HG03432 (cell line): ENCODE data around the gene TIAM1.

Source experiments
- ATAC-seq: cut with Tn5 transposase; IDR thresholded peaks from one replicate; pipeline ENCODE4 v1.9.1; 2021; ENCODE audit warnings: mild to moderate bottlenecking, moderate library complexity; ENCODE audit not compliant: unreplicated experiment

Gene TIAM1

DNA sequence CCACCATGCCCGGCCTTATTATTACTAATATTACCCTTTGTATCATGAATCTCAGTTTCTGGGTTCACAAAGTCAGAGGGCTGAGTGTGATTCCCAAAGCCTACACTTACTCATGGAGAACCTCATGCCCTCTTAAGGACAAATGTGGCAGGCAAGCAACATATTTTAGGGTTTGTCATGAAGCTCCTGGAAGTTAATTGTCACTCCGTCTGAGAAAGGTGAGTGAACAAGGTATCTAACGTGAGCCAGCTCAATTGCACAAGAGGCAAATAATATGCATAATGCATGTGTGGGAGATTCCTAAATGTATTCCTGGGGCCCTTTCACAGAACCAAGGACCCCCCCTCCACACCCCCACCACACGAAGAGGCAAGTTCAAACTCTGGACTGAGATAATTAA is 10.1 kb upstream of the TIAM1 start:
- no peak for ATAC-seq

DNA sequence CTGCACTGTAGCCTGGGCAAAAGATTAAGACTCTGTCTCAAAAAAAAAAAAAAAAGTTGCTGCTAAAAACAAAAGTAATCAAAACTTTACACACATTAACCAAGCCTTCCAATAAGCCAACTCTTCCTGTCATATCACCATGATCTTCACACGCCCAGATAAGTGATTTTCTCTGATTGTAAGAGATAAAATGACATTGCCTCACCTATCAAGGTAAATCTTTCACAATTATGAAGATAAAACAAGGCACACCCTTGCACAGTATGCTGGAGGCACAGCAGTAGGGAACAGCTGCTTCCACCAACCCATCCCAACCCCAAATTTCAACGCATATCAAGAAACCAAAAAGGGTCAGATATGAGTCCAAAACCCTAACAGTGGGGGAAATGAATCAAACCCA is 8.8 kb upstream of the TIAM1 start:
- ATAC-seq, result no peak

DNA sequence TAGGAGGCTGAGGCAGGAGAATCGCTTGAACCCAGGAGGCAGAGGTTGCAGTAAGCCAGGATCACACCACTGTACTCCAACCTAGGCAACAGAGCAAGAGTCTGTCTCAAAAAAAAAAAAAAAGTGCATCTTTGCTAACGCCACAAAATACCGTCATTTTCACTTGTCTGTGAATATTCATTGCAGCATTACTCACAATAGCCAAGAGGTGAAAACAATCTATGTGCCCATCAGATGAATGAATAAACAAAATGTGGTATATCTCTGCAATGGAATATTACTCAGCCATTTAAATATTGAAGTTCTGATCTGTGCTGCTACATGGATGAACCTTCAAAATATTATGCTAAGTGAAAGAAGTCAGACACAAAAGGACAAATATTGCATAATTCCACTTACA is 7.9 kb upstream of the TIAM1 start:
- ATAC-seq, result no peak

DNA sequence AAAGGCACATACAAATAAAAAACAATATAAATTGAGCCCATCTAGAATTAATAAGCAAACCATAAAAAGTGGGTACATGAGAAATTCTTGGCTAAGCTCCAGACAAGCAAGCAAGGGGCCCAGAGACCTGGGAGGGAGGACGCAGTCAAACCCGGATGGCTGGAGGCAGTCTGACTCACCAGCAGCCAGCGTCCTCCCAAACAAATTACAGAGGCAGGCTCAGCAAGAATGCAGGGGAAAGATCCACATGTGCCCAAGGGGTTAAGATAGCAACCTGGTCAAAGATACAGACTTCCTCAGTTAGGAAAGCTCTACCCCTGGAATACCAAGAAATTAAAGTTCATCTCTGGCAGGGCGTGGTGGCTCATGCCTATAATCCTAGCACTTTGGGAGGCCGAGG is 7.4 kb upstream of the TIAM1 start:
- ATAC-seq, result no peak

GRCh38 chr21:31349208-31349607 is 5.1 kb upstream of the TIAM1 start:
- ATAC-seq, result no peak

GRCh38 chr21:31348188-31348587 is 4.1 kb upstream of the TIAM1 start:
- ATAC-seq, result no peak

DNA sequence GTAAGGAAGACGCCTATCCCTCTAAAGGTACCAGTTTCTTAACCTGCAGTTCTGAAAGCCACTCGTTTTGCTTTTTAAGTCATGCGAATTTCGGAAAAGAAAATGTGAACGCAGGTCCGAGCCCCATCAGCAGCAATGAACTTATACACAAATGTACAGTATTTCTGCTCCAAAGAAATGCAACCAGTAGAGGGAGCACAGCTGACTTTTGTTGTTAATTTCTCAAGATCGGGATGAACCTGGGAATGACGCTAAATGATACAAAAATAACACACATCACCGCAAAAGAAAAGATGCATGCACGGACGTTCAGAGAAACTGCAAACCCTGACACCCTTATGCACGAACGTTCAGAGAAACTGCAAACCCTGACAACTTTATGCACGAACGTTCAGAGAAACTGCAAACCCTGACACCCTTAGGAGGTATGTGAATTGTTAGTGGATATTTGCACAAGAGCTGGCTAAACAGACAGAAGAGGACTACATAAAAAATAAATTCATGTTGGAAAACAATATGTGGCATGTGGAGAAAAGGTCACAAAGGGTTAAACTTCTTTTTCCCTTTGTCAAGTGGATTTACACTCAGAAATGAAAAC is 3.5 kb upstream of the TIAM1 start:
- no peak for ATAC-seq

DNA sequence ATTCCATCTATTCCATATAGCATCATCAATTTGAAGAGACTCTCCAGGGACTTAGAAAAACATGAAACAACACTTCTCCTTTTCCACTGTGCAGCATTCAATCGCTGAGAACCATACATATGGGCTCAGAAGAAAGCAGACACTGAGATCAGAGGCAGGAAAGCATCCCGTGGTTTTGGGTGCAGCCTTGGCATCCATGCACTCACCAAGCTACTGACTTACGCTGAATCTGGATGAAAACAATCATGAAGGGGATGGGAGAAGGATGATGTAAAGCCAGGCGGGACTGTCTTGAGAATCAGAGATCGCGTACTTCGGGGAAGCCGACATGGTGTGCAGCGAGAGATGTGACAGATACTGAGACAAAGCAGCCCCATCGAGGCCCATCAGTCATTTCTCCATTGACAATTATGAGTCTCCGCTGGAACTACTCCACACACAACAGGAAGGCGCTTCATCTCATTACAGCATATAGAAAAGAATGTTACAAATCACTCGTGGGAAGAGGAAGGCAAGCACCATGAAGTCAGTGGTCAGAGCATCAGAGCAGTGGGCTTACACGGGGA is 2.3 kb upstream of the TIAM1 start:
- ATAC-seq, result no peak

DNA sequence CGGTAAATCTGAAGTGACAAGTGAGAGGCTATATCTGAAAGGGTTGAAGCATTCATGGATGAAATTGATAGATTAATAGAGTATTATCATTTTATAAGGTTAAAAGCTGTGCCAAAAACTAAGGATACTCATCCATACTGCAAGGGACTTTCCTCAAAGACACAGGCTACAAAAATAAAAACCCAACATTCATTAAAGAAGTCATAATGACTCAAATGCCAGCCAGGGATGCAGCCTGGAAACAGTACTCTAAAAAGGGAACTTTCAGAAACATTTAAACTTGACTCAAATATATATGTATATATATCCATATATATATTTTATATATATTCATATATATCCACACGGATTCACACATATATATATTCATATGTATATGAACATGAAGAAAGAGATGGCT is 1.1 kb upstream of the TIAM1 start:
- ATAC-seq, result no peak

GRCh38 chr21:31343030-31343510 is 991 bp downstream of the TIAM1 start:
- ATAC-seq, result no peak

DNA sequence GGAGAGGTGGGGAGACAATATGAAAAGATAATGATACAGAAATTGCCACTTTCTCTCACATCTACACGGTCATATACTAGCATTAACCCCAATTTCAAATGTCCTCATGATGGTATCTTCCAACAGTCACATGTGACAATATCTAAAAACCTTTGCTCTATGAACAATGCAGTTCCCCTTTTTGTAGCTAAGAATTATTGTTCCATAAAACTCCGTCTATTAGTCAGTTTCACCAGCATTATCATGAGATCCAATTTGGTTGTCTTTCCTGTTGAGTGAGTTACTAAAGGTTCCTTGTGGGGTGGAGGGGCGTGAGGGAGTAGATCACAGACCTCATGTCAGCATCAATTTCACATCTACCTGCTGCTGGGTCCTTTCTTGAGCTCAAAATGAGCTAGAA is 1.7 kb downstream of the TIAM1 start:
- no peak for ATAC-seq

DNA sequence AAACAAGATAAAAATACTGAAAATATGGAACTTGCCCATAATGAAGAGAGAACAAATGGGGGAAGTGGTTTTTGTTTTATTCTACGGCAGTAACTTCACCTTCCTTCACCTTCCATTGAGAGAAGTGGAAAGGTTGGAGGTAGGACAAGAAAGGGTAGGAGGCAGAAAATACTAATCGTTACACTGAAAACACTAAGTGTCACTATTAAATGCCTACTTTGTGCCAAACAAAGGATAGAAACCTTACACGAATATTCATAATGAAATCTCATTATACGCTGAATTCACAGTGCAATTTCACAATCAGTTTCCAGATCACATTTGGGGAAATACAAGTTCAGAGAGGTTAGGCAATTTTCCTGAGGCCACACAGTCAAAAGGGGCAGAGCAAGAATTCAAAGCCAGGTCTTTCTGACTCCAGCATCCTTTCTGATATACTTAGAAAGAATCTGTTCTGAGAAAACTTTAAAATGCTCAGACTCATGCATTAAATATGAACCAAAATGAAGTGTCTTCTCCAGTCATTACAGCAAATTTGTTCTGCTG is 3.0 kb downstream of the TIAM1 start:
- no peak for ATAC-seq

GRCh38 chr21:31340514-31340913 is 3.5 kb downstream of the TIAM1 start:
- no peak for ATAC-seq

DNA sequence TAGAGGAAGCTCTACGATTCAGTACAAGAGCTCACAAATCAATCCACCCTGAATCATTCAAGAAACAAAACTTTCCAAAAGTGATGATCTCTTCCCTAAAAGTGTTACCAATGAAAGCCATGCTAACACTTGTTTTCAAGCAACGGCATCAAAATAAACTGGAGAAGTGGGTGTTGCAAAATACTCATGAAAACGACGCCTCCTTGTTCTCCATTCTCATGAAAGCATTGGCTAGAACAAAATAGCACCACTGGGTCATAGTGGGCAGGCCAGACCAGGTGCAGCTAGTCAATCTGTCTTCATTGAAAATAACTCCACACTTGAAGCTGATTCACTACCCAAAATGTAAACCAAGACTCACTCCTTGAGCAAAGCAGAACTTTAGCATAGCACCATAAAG is 4.3 kb downstream of the TIAM1 start:
- no peak for ATAC-seq

DNA sequence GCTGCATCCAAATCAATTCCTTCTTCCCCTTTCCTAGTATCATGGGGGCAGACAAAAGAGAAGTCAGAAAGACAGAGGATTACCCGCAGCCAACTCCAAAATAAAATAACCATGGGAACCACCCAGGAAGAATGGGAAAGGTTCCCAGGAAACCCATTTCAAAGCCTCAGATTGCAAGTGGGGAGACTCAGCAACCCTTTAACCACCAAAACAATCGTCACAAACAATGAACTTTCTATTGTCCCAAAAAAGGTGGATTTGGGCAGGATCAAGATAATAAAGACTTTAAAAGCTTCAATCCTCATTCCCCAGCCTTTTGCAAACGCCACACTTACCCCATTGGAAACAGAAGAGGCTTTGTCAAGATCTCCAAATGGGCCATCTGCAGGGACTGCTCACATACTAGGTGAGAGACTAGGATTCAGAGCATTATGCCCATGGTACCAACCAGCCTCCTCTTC is 5.1 kb downstream of the TIAM1 start:
- ATAC-seq, result no peak

DNA sequence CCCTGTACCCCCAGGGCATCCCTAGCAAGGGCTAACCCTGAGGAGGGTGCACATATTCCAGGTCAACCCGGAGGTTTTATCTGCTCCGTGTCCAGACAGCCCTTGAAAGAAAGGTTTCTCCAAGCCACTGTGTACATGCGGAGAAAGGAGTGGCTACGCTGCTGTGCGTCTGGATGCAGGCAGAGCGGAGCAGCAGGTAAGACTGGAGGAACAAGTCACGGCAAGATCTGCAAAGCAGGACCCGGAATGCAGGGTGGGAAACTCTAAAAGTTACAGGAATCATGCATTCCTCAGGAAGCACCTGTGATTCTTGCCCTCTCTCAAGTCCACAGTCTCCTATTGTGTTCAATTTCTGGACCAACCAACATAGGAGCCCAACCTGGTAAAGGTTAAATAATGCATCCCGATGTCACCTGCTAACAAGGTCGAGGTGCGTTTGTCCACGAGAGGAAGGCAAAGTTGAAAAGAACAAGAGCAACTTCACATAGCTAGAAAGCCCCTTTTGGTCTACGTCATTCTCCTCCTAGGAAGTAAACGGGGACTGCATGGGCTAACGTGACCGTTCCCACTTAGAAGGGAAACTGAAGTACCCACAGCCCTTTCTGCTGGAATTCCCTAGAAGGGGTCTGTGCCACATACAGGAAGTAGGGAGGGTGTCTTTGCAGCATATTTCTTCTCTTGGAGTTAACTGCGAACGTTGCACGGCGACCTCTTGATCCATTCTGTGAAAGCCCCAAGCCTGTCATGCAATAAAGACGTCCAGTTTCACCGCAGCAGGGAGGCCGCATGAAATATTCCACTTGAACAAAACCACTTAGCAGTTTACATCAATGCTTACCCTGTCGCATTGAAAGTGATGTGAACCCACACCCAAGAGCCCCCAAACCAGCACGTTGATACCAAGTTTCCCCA is 5.8 kb downstream of the TIAM1 start:
- no peak for ATAC-seq

- ATAC-seq, result no peak
Measured at GRCh38 chr21:31337086-31337485, 7.0 kb downstream of the TIAM1 start.

DNA sequence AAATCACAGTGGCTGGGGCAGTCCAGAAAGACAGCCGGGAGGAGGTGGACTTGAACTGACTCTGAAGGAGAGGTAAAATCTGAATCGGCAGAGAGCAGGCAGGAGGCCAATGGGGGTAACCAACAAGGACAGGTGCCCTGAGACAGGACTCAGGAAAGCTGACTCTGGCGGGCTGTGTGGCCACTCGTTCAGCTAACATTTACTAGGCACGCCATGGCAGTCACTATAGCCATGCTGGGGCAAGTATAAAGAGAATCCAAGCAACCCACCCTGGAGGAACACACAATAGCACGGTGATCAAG is 7.4 kb downstream of the TIAM1 start:
- ATAC-seq, result no peak

GRCh38 chr21:31335957-31336738 is 7.9 kb downstream of the TIAM1 start:
- no peak for ATAC-seq

DNA sequence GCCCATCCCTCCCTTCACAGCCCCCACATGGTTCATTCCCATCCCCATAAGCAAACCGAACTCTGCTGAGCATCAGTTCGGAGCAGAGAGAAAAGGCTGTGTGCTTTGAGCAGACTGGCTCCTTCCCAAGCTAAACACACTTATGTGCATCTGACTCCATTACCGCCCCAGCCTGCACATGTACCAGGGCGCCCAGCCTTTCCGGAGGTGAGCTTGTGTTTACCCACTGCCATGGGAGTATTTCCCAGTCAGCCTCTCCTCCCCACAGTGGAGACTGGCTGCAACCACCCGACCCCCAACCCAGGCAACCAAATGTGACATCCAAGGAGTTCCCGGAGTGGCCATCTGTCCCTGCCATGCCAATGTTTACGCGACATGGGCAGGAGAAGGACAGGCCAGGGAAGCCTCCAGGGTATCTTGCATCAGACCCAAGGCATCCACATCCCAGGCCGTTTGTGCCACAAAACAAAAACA is 9.4 kb downstream of the TIAM1 start:
- ATAC-seq, result no peak

DNA sequence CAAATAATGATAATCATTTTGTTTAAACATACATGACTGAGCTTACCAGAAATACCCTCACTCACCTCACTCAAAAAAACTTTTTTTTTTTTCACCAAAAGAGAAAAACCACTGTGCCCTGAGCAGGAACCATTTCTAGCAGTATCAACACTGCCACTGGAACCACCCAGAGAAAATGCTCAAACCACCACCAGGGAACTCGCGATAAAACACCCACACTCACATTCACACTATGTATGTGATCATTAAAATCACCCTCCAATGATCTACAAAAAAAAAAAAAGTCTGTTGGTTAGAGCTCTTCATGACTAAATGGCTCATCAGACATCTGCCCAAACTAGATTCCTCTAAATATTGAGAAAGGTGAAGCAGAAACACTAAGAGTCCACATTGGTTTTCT is 11.5 kb downstream of the TIAM1 start:
- no peak for ATAC-seq
